Dermis microvascular lymphatic vessel endothelial cell (primary cell): ENCODE measurements around the gene ESYT3. TPM values are rescaled to one million over a fixed set of nuclear protein-coding genes. Genes with fewer than 3 reads are reported as not detected.
"Not testable (repeated sequence)": the region's sequence is repeated elsewhere in the genome, so short reads cannot be mapped to it uniquely, and the experiment has no call there.

Experiments used
- DNase-seq, 2 donors: peaks; one replicate each; pipeline versions ENCODE4 v3.0.0 to v3.0.0-alpha.2; 2010; ENCODE audit warnings: low read depth in 2 of 2
- total RNA-seq: library from RNA; depleted of rRNA; stranded (reverse); fragments of >200 nt; gene quantifications from 2 replicates; pipeline ENCODE4 v1.2.1, GENCODE V29; 2014

Gene ESYT3
- total RNA-seq, 1 donor from 2014 or later: under 0.01 TPM

GRCh38 chr3:138492980-138493675 is 58.7 kb downstream of the ESYT3 start:
- no peak for DNase-seq

DNA sequence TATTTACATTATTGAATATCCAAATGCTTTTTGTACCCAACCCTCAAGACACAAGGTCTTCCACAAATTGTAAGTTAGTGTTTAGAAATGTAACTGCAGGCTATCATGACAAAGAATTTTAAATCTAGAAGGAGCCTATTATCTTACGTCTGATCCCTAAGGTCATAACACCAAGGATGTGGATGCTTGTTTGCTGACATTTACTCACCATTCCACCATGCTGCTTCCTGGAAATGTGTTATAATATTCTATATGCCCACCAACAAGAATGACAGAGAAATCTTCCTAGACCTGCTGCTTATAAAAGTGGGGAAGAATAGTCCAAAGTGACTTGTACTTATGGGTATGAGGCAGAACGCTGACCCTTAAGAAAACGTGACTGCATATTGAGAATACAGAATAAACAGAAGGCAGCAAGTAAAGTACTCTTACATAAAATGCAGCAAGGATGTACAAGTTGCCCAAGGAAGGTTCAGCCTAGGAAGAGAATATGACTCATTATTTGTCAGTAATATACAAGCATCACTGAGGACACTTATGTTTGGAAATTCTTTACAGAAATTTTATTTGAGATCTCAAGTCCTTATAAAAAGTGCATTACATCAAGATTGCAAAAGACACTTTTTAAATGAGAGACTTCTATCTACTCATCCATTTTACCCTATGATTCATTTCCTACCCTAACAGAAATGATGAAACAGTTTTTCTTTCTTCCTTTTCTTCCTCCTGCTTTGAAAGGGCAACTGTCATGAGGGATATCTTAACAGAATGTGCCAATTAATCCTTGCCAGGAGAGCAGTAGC is 59.6 kb downstream of the ESYT3 start:
- peak in 1 of 2 donors; percentile 7 for DNase-seq

DNA sequence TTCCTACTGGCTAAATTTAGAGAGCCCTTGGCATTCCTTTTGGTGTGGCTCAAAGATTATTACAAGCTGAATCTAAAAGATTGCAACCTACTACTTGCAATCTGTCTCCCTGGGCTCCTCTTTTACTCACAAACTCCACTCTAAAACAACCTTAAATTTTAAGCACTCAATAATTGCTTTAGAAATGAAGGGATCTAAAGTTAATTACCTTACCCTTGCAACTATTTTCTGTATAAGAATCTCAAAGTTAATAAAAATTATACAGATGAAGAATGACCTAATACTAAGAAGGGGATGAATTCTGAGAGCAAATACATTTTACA is 60.2 kb downstream of the ESYT3 start:
- DNase-seq: no peak

GRCh38 chr3:138495638-138496037 is 61.2 kb downstream of the ESYT3 start:
- DNase-seq: not testable (repeated sequence)

GRCh38 chr3:138496436-138496835 is 62.0 kb downstream of the ESYT3 start:
- no peak for DNase-seq

DNA sequence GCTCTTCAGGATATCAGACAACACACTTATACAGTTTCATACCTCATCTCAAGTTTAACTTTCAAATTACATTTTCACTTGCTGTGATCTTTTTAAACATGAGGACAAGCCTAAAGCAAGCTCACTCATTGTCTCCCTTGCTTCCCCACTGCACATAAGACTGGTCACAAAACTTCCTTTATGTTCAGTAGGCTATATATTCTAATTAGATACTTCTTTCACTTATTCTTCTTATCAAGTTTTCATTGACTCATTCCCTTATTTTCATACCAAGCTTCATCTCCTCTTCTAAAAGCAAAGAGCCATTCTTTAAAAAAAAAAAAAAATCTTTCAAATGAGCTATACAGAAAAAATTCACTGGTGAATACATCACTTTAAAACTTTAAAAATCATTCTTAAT is 62.6 kb downstream of the ESYT3 start:
- DNase-seq: no peak

DNA sequence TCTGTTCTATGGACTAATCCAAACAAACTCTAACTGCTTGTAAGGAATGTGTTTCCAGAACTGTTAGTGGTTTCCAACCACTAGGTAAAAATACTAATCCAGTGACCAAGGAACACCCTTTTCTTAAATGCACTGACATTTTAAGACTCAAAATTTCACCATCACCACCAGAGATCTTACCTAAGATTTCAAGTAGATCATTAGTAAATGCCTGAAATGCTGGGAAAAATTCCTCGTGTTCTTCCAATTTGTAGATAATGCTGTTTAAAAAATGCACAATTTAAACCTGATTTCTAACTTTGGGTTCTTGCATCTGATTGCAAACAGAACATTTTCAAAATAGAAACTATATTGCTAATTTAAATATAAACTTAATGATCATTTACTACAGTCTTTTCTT is 63.4 kb downstream of the ESYT3 start:
- no peak for DNase-seq

DNA sequence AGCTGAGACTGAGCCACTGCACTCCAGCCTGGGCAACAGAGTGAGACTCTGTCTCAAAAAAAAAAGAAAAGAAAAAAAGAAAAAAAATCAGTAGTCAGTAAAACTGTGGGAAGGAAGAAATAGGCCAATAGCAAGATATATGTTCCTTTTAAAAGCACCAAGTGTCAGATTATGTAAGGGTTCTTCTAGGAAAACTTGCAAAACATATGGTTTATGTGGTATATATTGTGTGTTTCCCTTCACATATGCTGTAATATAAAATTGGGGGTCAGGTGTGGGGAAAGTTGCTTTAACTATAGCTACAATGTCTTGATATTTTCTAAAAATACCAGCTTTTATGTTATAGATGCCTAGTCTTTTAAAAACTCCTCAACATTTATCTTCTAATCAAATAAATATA is 64.6 kb downstream of the ESYT3 start:
- no peak for DNase-seq

DNA sequence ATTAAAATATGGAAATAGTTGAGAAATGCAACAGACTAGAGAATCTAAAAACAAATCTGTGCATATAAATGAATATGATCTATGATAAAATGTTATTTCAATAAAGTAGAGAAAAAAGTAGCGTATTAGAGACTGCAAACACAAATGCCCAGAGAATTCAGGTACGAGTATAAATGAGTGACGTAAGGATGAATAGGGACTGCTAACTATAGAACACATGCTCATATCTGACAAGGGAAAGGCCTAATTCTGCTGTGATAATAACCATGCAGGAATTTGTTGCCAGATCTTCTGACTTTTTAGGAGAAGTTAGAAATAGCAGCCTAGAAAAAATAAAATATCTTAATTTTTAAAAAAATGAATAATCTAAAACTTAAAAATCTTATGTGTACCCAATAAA is 73.1 kb downstream of the ESYT3 start:
- DNase-seq: no peak

GRCh38 chr3:138509586-138509985 is 75.2 kb downstream of the ESYT3 start:
- no peak for DNase-seq

DNA sequence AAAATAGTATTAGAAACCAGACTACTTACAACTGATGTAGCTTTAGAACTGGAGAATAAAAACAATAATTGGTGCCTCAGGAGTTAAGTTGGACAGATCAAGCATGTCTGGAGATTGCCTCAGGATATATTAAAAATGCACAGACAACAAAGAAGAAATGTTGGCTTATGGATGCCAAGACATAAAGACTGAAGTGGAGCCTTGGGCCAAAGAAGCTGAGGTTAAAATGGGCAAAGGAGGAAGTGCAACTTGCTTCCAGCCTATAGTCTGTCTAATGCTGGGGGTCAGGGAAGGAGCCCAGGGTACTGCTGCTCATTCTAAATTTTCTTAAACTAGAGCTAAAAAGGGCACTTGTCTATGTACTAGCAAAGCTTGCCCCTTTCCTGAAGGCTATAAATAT is 77.5 kb downstream of the ESYT3 start:
- DNase-seq: no peak

GRCh38 chr3:138513090-138513843 is 78.9 kb downstream of the ESYT3 start:
- no peak for DNase-seq

DNA sequence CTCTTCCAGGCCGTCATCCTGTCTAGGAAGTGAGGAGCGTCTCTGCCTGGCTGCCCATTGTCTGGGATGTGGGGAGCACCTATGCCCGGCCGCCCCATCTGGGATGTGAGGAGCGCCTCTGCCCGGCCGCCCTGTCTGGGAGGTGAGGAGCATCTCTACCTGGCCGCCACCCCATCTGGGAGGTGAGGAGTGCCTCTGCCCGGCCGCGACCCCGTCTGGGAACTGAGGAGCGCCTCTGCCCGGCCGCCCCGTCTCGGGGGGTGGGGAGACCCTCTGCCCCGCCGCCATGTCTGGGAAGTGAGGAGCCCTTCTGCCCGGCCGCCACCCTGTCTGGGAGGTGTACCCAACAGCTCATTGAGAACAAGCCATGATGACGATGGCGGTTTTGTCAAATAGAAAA is 87.0 kb downstream of the ESYT3 start:
- not testable (repeated sequence) for DNase-seq

Other genes starting within 250 kb of the ESYT3 start
- gene ARMC8, start 247.3 kb upstream of the ESYT3 start, total RNA-seq: 41.1 and 51.2 TPM in 2 replicates
- gene NME9, start 104.8 kb upstream of the ESYT3 start, total RNA-seq: 0.13 TPM in 1 of 2 replicates, not detected in the other
- gene MRAS, start 86.0 kb upstream of the ESYT3 start, total RNA-seq: 9.4 and 11.4 TPM in 2 replicates
- 9.1 and 13.1 TPM in 2 replicates for gene CEP70, start 159.6 kb downstream of the ESYT3 start, total RNA-seq
- gene FAIM, start 174.2 kb downstream of the ESYT3 start, total RNA-seq: 4.4 and 5.3 TPM in 2 replicates